GM23248 (cell line): ENCODE data around the gene CDH4. TPM values are rescaled to one million over a fixed set of nuclear protein-coding genes. Genes with fewer than 3 reads are reported as not detected.

Experiments used
- DNase-seq: peaks from one replicate; pipeline ENCODE4 v3.0.0-alpha.2; 2015
- H2AFZ ChIP-seq: fragments of 200-600 bp; sonication (generic); 2 replicates; pipeline ENCODE4 v1.6.1; 2016; ENCODE audit warnings: antibody characterized with exemption
- H3F3A ChIP-seq: fragments of 200-600 bp; sonication (generic); 2 replicates; pipeline ENCODE4 v1.6.1; 2016; ENCODE audit warnings: mild to moderate bottlenecking, antibody characterized with exemption, mixed run types; ENCODE audit not compliant: insufficient read depth
- H3K27ac ChIP-seq: fragments of 200-600 bp; sonication (generic); 2 replicates; pipeline ENCODE4 v1.5.1; 2016; ENCODE audit warnings: mild to moderate bottlenecking
- H3K27me3 ChIP-seq: fragments of 200-600 bp; sonication (generic); replicated peaks from 2 replicates; pipeline ENCODE4 v1.6.1; 2016; ENCODE audit warnings: mild to moderate bottlenecking; ENCODE audit not compliant: insufficient read depth
- H3K36me3 ChIP-seq: fragments of 200-600 bp; sonication (generic); 2 replicates; pipeline ENCODE4 v1.6.1; 2016; ENCODE audit warnings: low read depth, mild to moderate bottlenecking
- H3K4me1 ChIP-seq: fragments of 200-600 bp; sonication (generic); 2 replicates; pipeline ENCODE4 v1.6.1; 2016; ENCODE audit warnings: mild to moderate bottlenecking; ENCODE audit not compliant: insufficient read depth
- H3K4me2 ChIP-seq: fragments of 200-600 bp; sonication (generic); one replicate; pipeline ENCODE4 v1.6.1; 2016; ENCODE audit warnings: mild to moderate bottlenecking; ENCODE audit not compliant: unreplicated experiment
- H3K4me3 ChIP-seq: fragments of 200-600 bp; sonication (generic); 2 replicates; pipeline ENCODE4 v1.5.1; 2016; ENCODE audit warnings: mild to moderate bottlenecking
- H3K79me2 ChIP-seq: fragments of 200-600 bp; sonication (generic); 2 replicates; pipeline ENCODE4 v1.6.1; 2016; ENCODE audit warnings: mild to moderate bottlenecking; ENCODE audit not compliant: insufficient read depth
- H3K9ac ChIP-seq: fragments of 200-600 bp; sonication (generic); 2 replicates; pipeline ENCODE4 v1.6.1; 2016; ENCODE audit warnings: mild to moderate bottlenecking
- H3K9me2 ChIP-seq: fragments of 200-600 bp; sonication (generic); 2 replicates; pipeline ENCODE4 v1.6.1; 2016; ENCODE audit warnings: mixed run types, mild to moderate bottlenecking, moderate library complexity; ENCODE audit not compliant: insufficient read depth
- H3K9me3 ChIP-seq: fragments of 200-600 bp; sonication (generic); one replicate; pipeline ENCODE4 v1.6.1; 2017; ENCODE audit warnings: low read depth
- H4K20me1 ChIP-seq: fragments of 200-600 bp; sonication (generic); 2 replicates; pipeline ENCODE4 v1.6.0; 2016; ENCODE audit not compliant: insufficient read depth
- EZH2 ChIP-seq: fragments of 200-600 bp; sonication (generic); IDR thresholded peaks from 2 replicates; pipeline ENCODE4 v1.6.1; 2018; ENCODE audit warnings: antibody characterized with exemption, mild to moderate bottlenecking; ENCODE audit not compliant: insufficient read depth, poor library complexity, severe bottlenecking
- EZH2phosphoT487 ChIP-seq: fragments of 200-600 bp; sonication (generic); IDR thresholded peaks from 2 replicates; pipeline ENCODE4 v1.6.1; 2018; ENCODE audit warnings: antibody characterized with exemption, moderate library complexity, mild to moderate bottlenecking, low read depth; ENCODE audit not compliant: insufficient read depth
- WGBS, 2 experiments: methylation state at CpG; one replicate each; pipeline ENCODE4 v1.1.6; 2015 to 2017; ENCODE audit warnings: low lambda C conversion rate in 2 of 2, low coverage in 1 of 2; ENCODE audit errors: missing lambda C conversion rate in 2 of 2; 5-methylcytosine and 5-hydroxymethylcytosine counted together
- in situ Hi-C: fragments of 300-500 bp; cut with MboI; formaldehyde crosslinking; loops from 2 replicates; pipeline ENCODE4 v1.15.0; 2020
- polyA plus RNA-seq: library from polyadenylated mRNA; unstranded; fragments of >200 nt; fragmentation: Nextera tagmentation; extraction: Ambion mirVana; gene quantifications from 2 replicates; pipeline ENCODE4 v1.2.1, GENCODE V29; 2016
- total RNA-seq: library from RNA; depleted of rRNA; stranded (reverse); fragments of >200 nt; shearing (Covaris generic); gene quantifications from 2 replicates; pipeline ENCODE4 v1.2.3, GENCODE V29; 2014

The CDH4 gene
- total and polyA plus RNA-seq, 2 experiments from 2014 or later, result 1.1 to 3.9 TPM

GRCh38 chr20:61253264-61253639 is 1.2 kb downstream of the CDH4 start:
- Histone ChIP-seq H3K27me3 (peaks cover 30% of the 10 kb centered on the region), H3K4me2 (peak overlapping the region; percentile 75), H4K20me1 (no peaks in the 10 kb centered on the region), H3K4me1 (peaks cover 17% of the 10 kb centered on the region), H3K4me3 (peak overlapping the region; percentile 69), H3K79me2 (no peaks in the 10 kb centered on the region), H3K9me2 (no peaks in the 10 kb centered on the region), H3F3A (peaks cover 15% of the 10 kb centered on the region; the same call in 1 of the 2 replicates), H3K9me3 (no peaks in the 10 kb centered on the region), H3K36me3 (no peaks in the 10 kb centered on the region), H2AFZ (peak overlapping the region; percentile 65), H3K27ac (no peak overlapping the region), H3K9ac (0 out of 2 replicates have a peak overlapping the region, but pooled peaks have one; percentile 41)
- no peak for TF ChIP-seq EZH2phosphoT487
- no peak for TF ChIP-seq EZH2
- peak; percentile 63 for DNase-seq
- in situ Hi-C loops, result no loop called here
- 1 to 5% methylated on average over 26 of the region's 51 CpGs for WGBS, 2 experiments

- peaks cover 15% of the 10 kb centered on the region; the same call in 1 of the 2 replicates for H3F3A ChIP-seq
- no peaks in the 10 kb centered on the region for H3K36me3 ChIP-seq
- H3K4me1 ChIP-seq, result peaks cover 17% of the 10 kb centered on the region
- H2AFZ ChIP-seq, result peak overlapping the region; percentile 65
- H3K9ac ChIP-seq, result 0 out of 2 replicates have a peak overlapping the region, but pooled peaks have one; percentile 41
- no peak overlapping the region for H3K27ac ChIP-seq
- WGBS, 2 experiments, result 9 to 12% methylated on average over 46 to 57 of the region's 62 CpGs
- H3K4me3 ChIP-seq, result peak overlapping the region; percentile 69
- no peaks in the 10 kb centered on the region for H3K9me2 ChIP-seq
- H3K79me2 ChIP-seq, result no peaks in the 10 kb centered on the region
- H4K20me1 ChIP-seq, result no peaks in the 10 kb centered on the region
- no peak for TF ChIP-seq EZH2
- TF ChIP-seq EZH2phosphoT487, result no peak
- no peaks in the 10 kb centered on the region for H3K9me3 ChIP-seq
- H3K27me3 ChIP-seq, result peaks cover 25% of the 10 kb centered on the region
- peak overlapping the region; percentile 75 for H3K4me2 ChIP-seq
- in situ Hi-C loops, result no loop called here
- peak; percentile 51 for DNase-seq
These were observed 1.8 kb downstream of the CDH4 start for GRCh38 chr20:61253640-61254511.

- H3F3A ChIP-seq, result peaks cover 15% of the 10 kb centered on the region; the same call in 1 of the 2 replicates
- peaks cover 16% of the 10 kb centered on the region for H3K27me3 ChIP-seq
- H3K27ac ChIP-seq, result no peak overlapping the region
- peaks cover 17% of the 10 kb centered on the region for H3K4me1 ChIP-seq
- no peaks in the 10 kb centered on the region for H3K36me3 ChIP-seq
- peak overlapping the region; percentile 75 for H3K4me2 ChIP-seq
- WGBS, 2 experiments, result 43 to 47% methylated on average over 11 of the region's 11 CpGs
- H3K4me3 ChIP-seq, result no peak overlapping the region
- no peaks in the 10 kb centered on the region for H4K20me1 ChIP-seq
- H3K9ac ChIP-seq, result no peak overlapping the region
- no peaks in the 10 kb centered on the region for H3K9me3 ChIP-seq
- peak; percentile 51 for DNase-seq
- H3K79me2 ChIP-seq, result no peaks in the 10 kb centered on the region
- in situ Hi-C loops, result no loop called here
- TF ChIP-seq EZH2 (no peak), EZH2phosphoT487 (no peak)
- 0 out of 2 replicates have a peak overlapping the region, but pooled peaks have one; percentile 65 for H2AFZ ChIP-seq
- no peaks in the 10 kb centered on the region for H3K9me2 ChIP-seq
These were observed 3.0 kb downstream of the CDH4 start for GRCh38 chr20:61254881-61255626.

GRCh38 chr20:61256365-61256764 is 4.3 kb downstream of the CDH4 start:
- H3K9me3 ChIP-seq, result no peaks in the 10 kb centered on the region

More at GRCh38 chr20:61256365-61256764, 4.3 kb downstream of the CDH4 start:
- DNase-seq, result no peak
- 67 to 77% methylated on average over 9 of the region's 9 CpGs for WGBS, 2 experiments
- Histone ChIP-seq H3K36me3 (no peaks in the 10 kb centered on the region), H4K20me1 (no peaks in the 10 kb centered on the region), H3K27ac (no peak overlapping the region), H3K9ac (no peak overlapping the region), H3K4me3 (no peak overlapping the region), H3K4me1 (peaks cover 17% of the 10 kb centered on the region), H3K27me3 (peaks cover 5% of the 10 kb centered on the region), H3K9me2 (no peaks in the 10 kb centered on the region), H3K79me2 (no peaks in the 10 kb centered on the region), H3K4me2 (no peak overlapping the region), H3F3A (peaks cover 15% of the 10 kb centered on the region; the same call in 1 of the 2 replicates), H2AFZ (no peak overlapping the region)
- in situ Hi-C loops, result no loop called here
- TF ChIP-seq EZH2, result no peak
- no peak for TF ChIP-seq EZH2phosphoT487
